Measurements from ENCODE around the gene COPS2. TPM values are rescaled to one million over a fixed set of nuclear protein-coding genes. Genes with fewer than 3 reads are reported as not detected.

The COPS2 gene
- total and polyA plus RNA-seq, 9 donors = 70.4 to 102 (median 90.3) TPM

- DNase-seq = no peak
- no peak overlapping the region for H3K4me3 ChIP-seq (ENCODE audit: low read length)
- no peaks in the 10 kb centered on the region for H3K36me3 ChIP-seq (ENCODE audit: control insufficient read depth, insufficient read depth, low read length)
- no peaks in the 10 kb centered on the region for H3K9me3 ChIP-seq (replicated peaks; ENCODE audit: control insufficient read depth, low read depth, low read length)
- H3K27me3 ChIP-seq (ENCODE audit: control insufficient read depth, insufficient read depth, low read length) = no peaks in the 10 kb centered on the region
- WGBS (ENCODE audit: insufficient coverage) = 69% methylated on average over 3 of the region's 4 CpGs
- H3K4me1 ChIP-seq (ENCODE audit: control insufficient read depth, insufficient read depth, low read length) = no peaks in the 10 kb centered on the region
- H3K27ac ChIP-seq (ENCODE audit: low read length) = no peak overlapping the region
These were observed 34.6 kb downstream of the COPS2 start for GRCh38 chr15:49120832-49121231.

GRCh38 chr15:49116108-49116857, 39.1 kb downstream of the COPS2 start:
- no peak for DNase-seq
- Histone ChIP-seq H3K27ac (ENCODE audit: low read length) (no peak overlapping the region), H3K4me1 (ENCODE audit: control insufficient read depth, insufficient read depth, low read length) (no peaks in the 10 kb centered on the region), H3K27me3 (ENCODE audit: control insufficient read depth, insufficient read depth, low read length) (no peaks in the 10 kb centered on the region), H3K36me3 (ENCODE audit: control insufficient read depth, insufficient read depth, low read length) (no peaks in the 10 kb centered on the region), H3K4me3 (ENCODE audit: low read length) (no peak overlapping the region), H3K9me3 (replicated peaks; ENCODE audit: control insufficient read depth, low read depth, low read length) (peaks cover 4% of the 10 kb centered on the region)
- WGBS (ENCODE audit: insufficient coverage) = no CpG with 5 or more reads among the region's 4 CpGs

- WGBS (ENCODE audit: insufficient coverage) = no CpG with 5 or more reads among the region's 2 CpGs
- H3K36me3 ChIP-seq (ENCODE audit: control insufficient read depth, insufficient read depth, low read length) = peaks cover 4% of the 10 kb centered on the region
These were observed 40.3 kb downstream of the COPS2 start for GRCh38 chr15:49115062-49115461.

GRCh38 chr15:49110158-49110944, 45.0 kb downstream of the COPS2 start:
- 80% methylated on average over 1 of the region's 2 CpGs for WGBS (ENCODE audit: insufficient coverage)
- peaks cover 7% of the 10 kb centered on the region for H3K36me3 ChIP-seq (ENCODE audit: control insufficient read depth, insufficient read depth, low read length)
- H3K4me1 ChIP-seq (ENCODE audit: control insufficient read depth, insufficient read depth, low read length) = no peaks in the 10 kb centered on the region
- H3K9me3 ChIP-seq (replicated peaks; ENCODE audit: control insufficient read depth, low read depth, low read length) = peaks cover 5% of the 10 kb centered on the region
- H3K4me3 ChIP-seq (ENCODE audit: low read length) = no peak overlapping the region
- H3K27me3 ChIP-seq (ENCODE audit: control insufficient read depth, insufficient read depth, low read length) = no peaks in the 10 kb centered on the region
- no peak overlapping the region for H3K27ac ChIP-seq (ENCODE audit: low read length)
- DNase-seq = no peak

More at GRCh38 chr15:49115062-49115461, 40.3 kb downstream of the COPS2 start:
- Histone ChIP-seq H3K4me3 (ENCODE audit: low read length) (no peak overlapping the region), H3K9me3 (replicated peaks; ENCODE audit: control insufficient read depth, low read depth, low read length) (peaks cover 5% of the 10 kb centered on the region), H3K4me1 (ENCODE audit: control insufficient read depth, insufficient read depth, low read length) (no peaks in the 10 kb centered on the region), H3K27ac (ENCODE audit: low read length) (no peak overlapping the region), H3K27me3 (ENCODE audit: control insufficient read depth, insufficient read depth, low read length) (no peaks in the 10 kb centered on the region)
- no peak for DNase-seq

- no CpG with 5 or more reads among the region's 2 CpGs for WGBS (ENCODE audit: insufficient coverage)
- peaks cover 2% of the 10 kb centered on the region for H3K36me3 ChIP-seq (ENCODE audit: control insufficient read depth, insufficient read depth, low read length)
- no peak overlapping the region for H3K27ac ChIP-seq (ENCODE audit: low read length)
These were observed 52.4 kb downstream of the COPS2 start for GRCh38 chr15:49103002-49103401.

GRCh38 chr15:49101536-49101935, 53.9 kb downstream of the COPS2 start:
- no CpG with 5 or more reads among the region's 2 CpGs for WGBS (ENCODE audit: insufficient coverage)
- H3K36me3 ChIP-seq (ENCODE audit: control insufficient read depth, insufficient read depth, low read length) = peaks cover 2% of the 10 kb centered on the region
- H3K4me3 ChIP-seq (ENCODE audit: low read length) = no peak overlapping the region
- no peak for DNase-seq
- H3K9me3 ChIP-seq (replicated peaks; ENCODE audit: control insufficient read depth, low read depth, low read length) = no peaks in the 10 kb centered on the region
- no peaks in the 10 kb centered on the region for H3K4me1 ChIP-seq (ENCODE audit: control insufficient read depth, insufficient read depth, low read length)
- H3K27ac ChIP-seq (ENCODE audit: low read length) = no peak overlapping the region
- H3K27me3 ChIP-seq (ENCODE audit: control insufficient read depth, insufficient read depth, low read length) = no peaks in the 10 kb centered on the region

More at GRCh38 chr15:49103002-49103401, 52.4 kb downstream of the COPS2 start:
- Histone ChIP-seq H3K27me3 (ENCODE audit: control insufficient read depth, insufficient read depth, low read length) (no peaks in the 10 kb centered on the region), H3K4me3 (ENCODE audit: low read length) (no peak overlapping the region), H3K4me1 (ENCODE audit: control insufficient read depth, insufficient read depth, low read length) (no peaks in the 10 kb centered on the region), H3K9me3 (replicated peaks; ENCODE audit: control insufficient read depth, low read depth, low read length) (no peaks in the 10 kb centered on the region)
- DNase-seq = no peak

- Histone ChIP-seq H3K27me3 (ENCODE audit: control insufficient read depth, insufficient read depth, low read length) (no peaks in the 10 kb centered on the region), H3K9me3 (replicated peaks; ENCODE audit: control insufficient read depth, low read depth, low read length) (no peaks in the 10 kb centered on the region), H3K4me3 (ENCODE audit: low read length) (no peak overlapping the region), H3K36me3 (ENCODE audit: control insufficient read depth, insufficient read depth, low read length) (no peaks in the 10 kb centered on the region), H3K27ac (ENCODE audit: low read length) (no peak overlapping the region), H3K4me1 (ENCODE audit: control insufficient read depth, insufficient read depth, low read length) (no peaks in the 10 kb centered on the region)
- DNase-seq = no peak
These were observed 59.2 kb downstream of the COPS2 start for GRCh38 chr15:49096090-49096750.

- no peak for DNase-seq
- Histone ChIP-seq H3K4me1 (ENCODE audit: control insufficient read depth, insufficient read depth, low read length) (no peaks in the 10 kb centered on the region), H3K27me3 (ENCODE audit: control insufficient read depth, insufficient read depth, low read length) (no peaks in the 10 kb centered on the region), H3K36me3 (ENCODE audit: control insufficient read depth, insufficient read depth, low read length) (no peaks in the 10 kb centered on the region), H3K9me3 (replicated peaks; ENCODE audit: control insufficient read depth, low read depth, low read length) (no peaks in the 10 kb centered on the region), H3K4me3 (ENCODE audit: low read length) (no peak overlapping the region), H3K27ac (ENCODE audit: low read length) (no peak overlapping the region)
- WGBS (ENCODE audit: insufficient coverage) = no CpG with 5 or more reads among the region's 1 CpG
These were observed 60.5 kb downstream of the COPS2 start for GRCh38 chr15:49094923-49095322.

- DNase-seq = no peak
- Histone ChIP-seq H3K4me3 (ENCODE audit: low read length) (no peak overlapping the region), H3K27me3 (ENCODE audit: control insufficient read depth, insufficient read depth, low read length) (no peaks in the 10 kb centered on the region), H3K9me3 (replicated peaks; ENCODE audit: control insufficient read depth, low read depth, low read length) (no peaks in the 10 kb centered on the region), H3K4me1 (ENCODE audit: control insufficient read depth, insufficient read depth, low read length) (no peaks in the 10 kb centered on the region), H3K27ac (ENCODE audit: low read length) (no peak overlapping the region), H3K36me3 (ENCODE audit: control insufficient read depth, insufficient read depth, low read length) (no peaks in the 10 kb centered on the region)
- 79% methylated on average over 1 of the region's 4 CpGs for WGBS (ENCODE audit: insufficient coverage)
These were observed 61.9 kb downstream of the COPS2 start for GRCh38 chr15:49093252-49094105.

Data from muscle of leg (tissue), 11 donors.